Neutrophil (primary cell): ENCODE measurements around the gene PRKN.

Experiments
- H3K27ac ChIP-seq: fragments of 200-600 bp; sonication (generic); 2 replicates; pipeline ENCODE4 v1.5.1; 2016; ENCODE audit warnings: mild to moderate bottlenecking, moderate library complexity
- H3K27me3 ChIP-seq: fragments of 200-600 bp; sonication (generic); 2 replicates; pipeline ENCODE4 v1.6.0; 2016; ENCODE audit warnings: mild to moderate bottlenecking
- H3K36me3 ChIP-seq: fragments of 200-600 bp; sonication (generic); 2 replicates; pipeline ENCODE4 v1.5.1; 2017
- H3K4me1 ChIP-seq, 2 experiments: fragments of 200-600 bp in 1 of 2; sonication (generic) in 1 of 2; 1 replicate in 1 of 2; 2 replicates in 1 of 2; pipeline versions ENCODE4 v1.5.1 to v1.6.1; 2013 to 2016; ENCODE audit warnings: low read depth in 1 of 2, low read length in 1 of 2, mild to moderate bottlenecking in 1 of 2, moderate library complexity in 1 of 2; ENCODE audit not compliant: control insufficient read depth in 1 of 2, insufficient read depth in 1 of 2
- H3K4me3 ChIP-seq, 2 experiments: fragments of 200-600 bp in 1 of 2; sonication (generic) in 1 of 2; 1 replicate in 1 of 2; 2 replicates in 1 of 2; pipeline ENCODE4 v1.5.1; 2013 to 2016; ENCODE audit warnings: low read depth in 1 of 2, low read length in 1 of 2, mild to moderate bottlenecking in 1 of 2, moderate library complexity in 1 of 2
- H3K9me3 ChIP-seq: fragments of 200-600 bp; sonication (generic); 2 replicates; pipeline ENCODE4 v1.5.1; 2016
- CTCF ChIP-seq: fragments of 200-600 bp; sonication (generic); IDR thresholded peaks from 2 replicates; pipeline ENCODE4 v1.5.1; 2016; ENCODE audit warnings: antibody characterized with exemption

Gene PRKN

GRCh38 chr6:161815965-161816364 is 911.6 kb downstream of the PRKN start:
- no peaks in the 10 kb centered on the region for H3K4me1 ChIP-seq
- no peak overlapping the region for H3K4me3 ChIP-seq
- no peak overlapping the region for H3K27ac ChIP-seq
- TF ChIP-seq CTCF: no peak
- H3K36me3 ChIP-seq: no peaks in the 10 kb centered on the region
- H3K27me3 ChIP-seq: no peaks in the 10 kb centered on the region
- no peaks in the 10 kb centered on the region for H3K9me3 ChIP-seq

GRCh38 chr6:161813156-161813555 is 914.4 kb downstream of the PRKN start:
- no peaks in the 10 kb centered on the region for H3K36me3 ChIP-seq
- no peaks in the 10 kb centered on the region for H3K4me1 ChIP-seq
- no peak for TF ChIP-seq CTCF
- H3K4me3 ChIP-seq: no peak overlapping the region
- no peaks in the 10 kb centered on the region for H3K27me3 ChIP-seq
- no peak overlapping the region for H3K27ac ChIP-seq
- H3K9me3 ChIP-seq: no peaks in the 10 kb centered on the region

GRCh38 chr6:161809971-161810370 is 917.6 kb downstream of the PRKN start:
- no peaks in the 10 kb centered on the region for H3K9me3 ChIP-seq
- H3K27ac ChIP-seq: no peak overlapping the region
- TF ChIP-seq CTCF: no peak
- no peak overlapping the region for H3K4me3 ChIP-seq
- no peaks in the 10 kb centered on the region for H3K27me3 ChIP-seq
- no peaks in the 10 kb centered on the region for H3K36me3 ChIP-seq
- no peaks in the 10 kb centered on the region for H3K4me1 ChIP-seq

- H3K9me3 ChIP-seq: no peaks in the 10 kb centered on the region
- no peaks in the 10 kb centered on the region for H3K36me3 ChIP-seq
- no peaks in the 10 kb centered on the region for H3K4me1 ChIP-seq
- no peak overlapping the region for H3K27ac ChIP-seq
- no peak for TF ChIP-seq CTCF
- no peak overlapping the region for H3K4me3 ChIP-seq
- H3K27me3 ChIP-seq: no peaks in the 10 kb centered on the region
These were observed 922.7 kb downstream of the PRKN start for GRCh38 chr6:161804838-161805237.

DNA sequence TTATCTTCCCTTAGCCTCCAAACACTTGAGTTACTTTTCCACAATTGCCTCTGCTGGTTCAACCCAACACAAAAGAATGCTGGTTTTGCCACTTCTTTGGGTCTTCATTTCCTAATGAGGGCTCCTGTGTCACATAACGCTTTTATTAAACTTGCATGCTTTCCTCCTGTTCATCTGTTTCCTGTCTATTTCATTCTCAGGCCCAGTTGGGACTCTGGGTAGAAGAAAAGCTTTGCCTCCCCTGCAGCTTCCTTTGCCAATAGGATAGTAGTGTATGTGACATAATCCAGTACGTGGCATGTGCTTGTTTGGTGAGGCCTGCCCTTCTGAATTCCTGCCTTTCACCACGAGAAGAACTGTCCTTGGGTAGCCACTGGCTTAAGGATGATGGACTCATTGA is 924.4 kb downstream of the PRKN start:
- Histone ChIP-seq H3K36me3 (no peaks in the 10 kb centered on the region), H3K4me1 (no peaks in the 10 kb centered on the region), H3K4me3 (no peak overlapping the region), H3K27ac (no peak overlapping the region), H3K9me3 (no peaks in the 10 kb centered on the region), H3K27me3 (no peaks in the 10 kb centered on the region)
- TF ChIP-seq CTCF: no peak

DNA sequence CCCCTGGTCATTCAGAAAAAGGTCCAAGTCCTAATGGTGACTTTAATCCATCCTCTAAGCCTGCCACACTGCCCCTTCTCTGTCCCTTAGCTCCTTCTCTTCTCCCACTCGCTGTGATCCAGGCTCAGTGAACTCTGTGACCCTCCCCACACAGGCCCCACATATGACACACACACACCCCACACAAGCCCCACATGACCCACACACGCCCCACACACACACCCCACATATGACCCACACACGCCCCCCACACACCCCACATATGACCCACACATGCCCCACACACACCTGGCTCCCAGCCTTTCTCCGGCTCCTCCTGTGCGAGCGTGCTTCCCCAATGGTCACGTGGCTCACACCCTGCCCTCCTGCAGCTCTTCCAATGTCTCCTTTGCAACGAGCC is 925.3 kb downstream of the PRKN start:
- Histone ChIP-seq H3K27ac (no peak overlapping the region), H3K36me3 (no peaks in the 10 kb centered on the region), H3K4me1 (no peaks in the 10 kb centered on the region), H3K4me3 (no peak overlapping the region), H3K9me3 (no peaks in the 10 kb centered on the region), H3K27me3 (no peaks in the 10 kb centered on the region)
- no peak for TF ChIP-seq CTCF
